Pancreas (tissue), 10 donors: ENCODE results near the gene ZYG11B. TPM values are rescaled to one million over a fixed set of nuclear protein-coding genes. Genes with fewer than 3 reads are reported as not detected.
A peak's percentile ranks its signal among the peaks of the same experiment; 100 is the strongest.
"Not testable (repeated sequence)": the region's sequence is repeated elsewhere in the genome, so short reads cannot be mapped to it uniquely, and the experiment has no call there.

ENCODE experiments used
- ATAC-seq, 4 donors: fragments of 200-7000 bp; cut with Tn5 transposase; one replicate each; pipeline versions ENCODE4 v1.8.0 to v1.9.1; 2020; ENCODE audit warnings: mild to moderate bottlenecking in 4 of 4, moderate library complexity in 4 of 4
- DNase-seq, 6 donors: peaks; one replicate each; pipeline ENCODE4 v3.0.0-alpha.2; 2020
- FAIRE-seq: peaks from 2 replicates; lab custom pipeline; 2012; peaks lifted over from hg19 to GRCh38; lab: Jason Lieb, UNC
- H3K27ac ChIP-seq, 4 donors: fragments of 200-600 bp; sonication (generic); 1 replicate in 3 of 4; 2 replicates in 1 of 4; pipeline versions ENCODE4 v1.5.0 to v1.8.0; 2020
- H3K27me3 ChIP-seq, 4 donors: fragments of 200-600 bp; one replicate each; pipeline ENCODE4 v1.8.0; 2021
- H3K36me3 ChIP-seq, 3 donors: fragments of 200-600 bp; sonication (generic) in 1 of 3; one replicate each; pipeline versions ENCODE4 v1.5.0 to v1.8.0; 2020 to 2021
- H3K4me1 ChIP-seq, 3 donors: fragments of 200-600 bp; one replicate each; pipeline ENCODE4 v1.8.0; 2021
- H3K4me3 ChIP-seq, 4 donors: fragments of 200-600 bp; sonication (generic) in 2 of 4; one replicate each; pipeline versions ENCODE4 v1.5.0 to v1.8.0; 2020 to 2021
- H3K9me3 ChIP-seq, 4 donors: fragments of 200-600 bp; one replicate each; pipeline ENCODE4 v1.8.0; 2021
- WGBS, 2 donors: extraction: QIAGEN DNeasy Blood & Tissue Kit; methylation state at CpG; one replicate each; pipeline ENCODE4 v1.1.7; 2013; 5-methylcytosine and 5-hydroxymethylcytosine counted together
- intact Hi-C, 3 donors: fragments of 100-400 bp; cut with DNase I; formaldehyde crosslinking; loops; one replicate each; pipeline versions ENCODE4 v1.11.1 to v1.14.2; 2022
- polyA plus RNA-seq, 2 donors: library from polyadenylated mRNA; stranded (reverse); fragments of 200-250 nt; gene quantifications; one replicate each; pipeline ENCODE4 v1.2.3, GENCODE V29; 2013
- total RNA-seq, 6 donors: library from RNA; stranded (reverse); fragmentation: NEBNext Ultra II Directional in 4 of 6; extraction: Animal tissue kit (Norgen Biotek cat#: 25700) in 4 of 6; gene quantifications; one replicate each; pipeline versions ENCODE4 v1.2.1 to v1.2.4, GENCODE V29; 2021 to 2023
- TF ChIP-seq, protein P1 (sequence below), 4 donors: fragments of 200-600 bp; sonication (generic) in 3 of 4; IDR thresholded peaks; one replicate each; pipeline versions ENCODE4 v1.5.0 to v1.8.0; 2021; ENCODE audit warnings: antibody characterized with exemption in 4 of 4
- donor health status: healthy with polysubstance abuse.
- donor health status: DM: no; HTN: no; CAD: no; lungs with moderate emphysema.
- donor health status: DM: no; HTN: no; CAD: no.
- donor health status: control.
- donor health status: control.
- donor health status: Bipolar disorder and iron deficiency.
- donor health status: DM: yes; HTN: yes; CAD: no.
- donor health status: DM: no; HTN: no; CAD: no.
- donor health status: DM: no; HTN: no; CAD: no.
- donor health status: DM: yes; HTN: yes; CAD: no.

Gene ZYG11B
- total and polyA plus RNA-seq, 8 donors = 3.2 to 12.9 (median 7.2) TPM

DNA sequence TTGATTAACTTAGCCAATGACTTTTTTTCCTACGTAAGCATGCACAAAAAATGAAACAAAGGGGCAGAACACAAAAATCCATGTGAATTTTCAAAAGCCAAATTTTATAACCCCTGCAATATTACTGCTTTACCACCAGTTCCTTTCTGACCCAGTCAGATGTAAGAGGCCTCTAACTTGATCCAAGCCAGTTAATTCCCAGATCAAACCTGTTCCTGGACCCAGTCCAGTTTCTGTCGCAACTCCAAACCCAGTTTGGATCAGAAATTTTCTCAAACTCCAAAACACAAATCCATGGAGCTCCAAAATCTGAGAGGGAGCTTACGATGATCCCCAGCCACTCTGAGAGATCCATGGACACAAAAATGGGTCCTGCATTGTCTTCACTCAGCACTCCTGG is 108.5 kb downstream of the ZYG11B start:
- intact Hi-C loops = no loop called here
- Histone ChIP-seq H3K27ac (no peak overlapping the region), H3K27me3 (no peaks in the 10 kb centered on the region), H3K36me3 (no peaks in the 10 kb centered on the region), H3K9me3 (no peaks in the 10 kb centered on the region), H3K4me3 (no peak overlapping the region), H3K4me1 (no peaks in the 10 kb centered on the region)
- ATAC-seq (no peak), FAIRE-seq (no peak), DNase-seq (no peak)
- WGBS, 2 donors = 75 to 83% methylated on average over 3 of the region's 3 CpGs
- TF ChIP-seq, protein P1, sequence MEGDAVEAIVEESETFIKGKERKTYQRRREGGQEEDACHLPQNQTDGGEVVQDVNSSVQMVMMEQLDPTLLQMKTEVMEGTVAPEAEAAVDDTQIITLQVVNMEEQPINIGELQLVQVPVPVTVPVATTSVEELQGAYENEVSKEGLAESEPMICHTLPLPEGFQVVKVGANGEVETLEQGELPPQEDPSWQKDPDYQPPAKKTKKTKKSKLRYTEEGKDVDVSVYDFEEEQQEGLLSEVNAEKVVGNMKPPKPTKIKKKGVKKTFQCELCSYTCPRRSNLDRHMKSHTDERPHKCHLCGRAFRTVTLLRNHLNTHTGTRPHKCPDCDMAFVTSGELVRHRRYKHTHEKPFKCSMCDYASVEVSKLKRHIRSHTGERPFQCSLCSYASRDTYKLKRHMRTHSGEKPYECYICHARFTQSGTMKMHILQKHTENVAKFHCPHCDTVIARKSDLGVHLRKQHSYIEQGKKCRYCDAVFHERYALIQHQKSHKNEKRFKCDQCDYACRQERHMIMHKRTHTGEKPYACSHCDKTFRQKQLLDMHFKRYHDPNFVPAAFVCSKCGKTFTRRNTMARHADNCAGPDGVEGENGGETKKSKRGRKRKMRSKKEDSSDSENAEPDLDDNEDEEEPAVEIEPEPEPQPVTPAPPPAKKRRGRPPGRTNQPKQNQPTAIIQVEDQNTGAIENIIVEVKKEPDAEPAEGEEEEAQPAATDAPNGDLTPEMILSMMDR (IDR thresholded peaks at IDR 0.05) = no peak

DNA sequence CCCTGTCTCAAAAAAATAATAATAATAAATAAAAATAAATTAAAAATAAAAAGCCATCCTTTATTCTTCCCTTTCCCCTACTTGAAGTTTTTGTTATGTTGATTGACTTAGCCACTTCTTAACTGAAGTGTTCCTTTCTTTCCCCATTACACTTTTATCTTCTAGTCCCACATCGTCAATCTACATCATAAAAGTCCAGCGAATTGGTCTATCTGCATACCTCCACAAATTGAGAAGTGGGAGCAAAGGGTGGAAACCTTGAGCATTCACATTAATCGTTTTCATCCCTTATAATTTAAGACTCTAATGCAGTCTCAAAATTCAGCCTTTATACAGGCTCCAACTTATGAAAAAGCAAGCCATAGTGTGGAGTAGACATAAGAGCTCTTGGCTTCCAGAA is 109.8 kb downstream of the ZYG11B start:
- DNase-seq = no peak
- no peaks in the 10 kb centered on the region for H3K9me3 ChIP-seq
- TF ChIP-seq, protein P1 (IDR thresholded peaks at IDR 0.05) = no peak
- intact Hi-C loops = no loop called here
- ATAC-seq = no peak
- no peak for FAIRE-seq
- H3K36me3 ChIP-seq = no peaks in the 10 kb centered on the region
- H3K4me1 ChIP-seq = no peaks in the 10 kb centered on the region
- H3K27ac ChIP-seq = no peak overlapping the region
- 46 to 53% methylated on average over 3 of the region's 3 CpGs for WGBS, 2 donors
- H3K27me3 ChIP-seq = no peaks in the 10 kb centered on the region
- no peak overlapping the region for H3K4me3 ChIP-seq

DNA sequence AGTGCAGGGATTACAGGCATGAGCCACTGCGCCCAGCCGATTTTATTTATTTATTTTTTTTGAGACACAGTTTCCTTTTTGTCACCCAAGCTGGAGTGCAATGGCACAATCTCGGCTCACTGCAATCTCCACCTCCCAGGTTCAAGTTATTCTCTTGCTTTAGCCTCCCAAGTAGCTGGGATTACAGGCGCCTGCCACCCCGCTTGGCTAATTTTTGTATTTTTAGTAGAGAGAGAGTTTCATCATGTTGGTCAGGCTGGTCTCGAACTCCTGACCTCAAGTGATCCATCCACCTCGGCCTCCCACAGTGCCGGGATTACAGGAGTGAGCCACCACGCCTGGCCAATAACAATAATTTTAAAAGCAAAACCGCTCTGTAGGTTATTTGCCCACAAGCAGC is 112.9 kb downstream of the ZYG11B start:
- H3K4me1 ChIP-seq, H3K9me3 ChIP-seq, ATAC-seq, FAIRE-seq, intact Hi-C loops, DNase-seq, H3K36me3 ChIP-seq, H3K4me3 ChIP-seq, H3K27ac ChIP-seq: not testable (repeated sequence)
- peaks cover 0 to 17% (median 0%) of the 10 kb centered on the region in 4 donors for H3K27me3 ChIP-seq
- WGBS, 2 donors = 89 to 91% methylated on average over 10 of the region's 10 CpGs

DNA sequence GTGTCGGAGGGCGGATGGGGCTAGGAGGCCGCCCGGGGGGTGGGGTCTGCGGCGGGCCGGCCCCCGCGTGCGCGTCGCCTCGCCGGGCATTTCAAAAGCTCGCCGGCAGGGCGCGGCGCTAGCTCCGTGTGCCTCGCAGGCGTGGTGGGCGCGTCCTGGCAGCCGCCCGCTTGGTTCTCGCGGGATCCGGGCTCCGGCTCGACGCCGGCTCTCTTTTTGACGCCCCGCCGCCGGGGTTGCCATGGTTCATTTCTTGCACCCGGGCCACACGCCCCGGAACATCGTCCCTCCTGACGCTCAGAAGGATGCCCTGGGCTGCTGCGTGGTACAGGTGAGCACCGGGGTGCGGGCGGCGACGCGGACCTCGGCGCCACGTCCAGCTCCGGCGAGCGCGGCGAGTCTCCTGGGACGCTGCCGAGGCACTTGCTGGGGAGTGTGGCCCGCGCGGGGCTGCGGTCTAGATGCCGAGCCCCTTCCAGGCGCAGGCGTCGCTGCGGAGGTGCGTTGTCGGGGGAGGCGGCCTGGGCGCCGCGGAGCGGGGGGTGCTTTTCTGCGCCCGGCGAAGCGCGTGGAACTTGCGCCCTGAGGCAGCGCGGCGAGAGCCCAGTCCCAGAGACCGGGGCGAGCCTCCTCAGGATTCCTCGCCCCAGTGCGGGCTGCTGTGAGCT is 116.5 kb downstream of the ZYG11B start, which contains the start of gene ZYG11A:
Gene ZYG11A (plus strand): TSS at position 118 of the 668 bp plus-strand sequence. CDS start 124 bp downstream, at position 242.
- 3 to 4% methylated on average over 79 to 88 of the region's 88 CpGs for WGBS, 2 donors
- H3K36me3 ChIP-seq = no peaks in the 10 kb centered on the region
- TF ChIP-seq, protein P1 (IDR thresholded peaks at IDR 0.05) = peak in 1 of 4 donors; percentile 15
- H3K27me3 ChIP-seq = peaks cover 0 to 20% (median 0%) of the 10 kb centered on the region in 4 donors
- intact Hi-C loops = no loop called here
- H3K4me1 ChIP-seq = peaks cover 0 to 2% (median 0%) of the 10 kb centered on the region in 3 donors
- FAIRE-seq = no peak
- peak; percentile 12 to 72 (median 40) for DNase-seq
- ATAC-seq = peak; percentile 86 to 97 (median 93)
- H3K9me3 ChIP-seq = no peaks in the 10 kb centered on the region
- H3K4me3 ChIP-seq = peak within 1 kb of the TSS; percentile 3 to 38 (median 26)
- no peak within 1 kb of the TSS for H3K27ac ChIP-seq

DNA sequence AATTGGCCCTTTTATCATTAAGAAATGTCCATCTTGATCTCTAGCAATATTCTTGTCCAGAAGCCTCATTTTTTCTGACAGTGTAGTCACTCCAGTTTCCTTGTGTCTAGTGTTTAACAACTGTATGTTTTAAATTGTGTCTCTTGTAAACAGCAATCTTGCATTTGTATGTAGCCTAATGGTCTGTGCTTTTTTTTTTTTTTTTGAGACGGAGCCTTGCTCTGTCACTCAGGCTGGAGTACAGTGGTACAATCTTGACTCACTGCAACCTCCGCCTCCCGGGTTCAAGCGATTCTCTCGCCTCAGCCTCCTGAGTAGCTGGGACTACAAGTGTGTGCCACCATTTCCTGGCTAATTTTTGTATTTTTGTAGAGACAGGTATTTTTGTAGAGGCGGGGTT is 118.9 kb downstream of the ZYG11B start:
- FAIRE-seq, H3K4me3 ChIP-seq, H3K27ac ChIP-seq, H3K4me1 ChIP-seq, DNase-seq, intact Hi-C loops, H3K36me3 ChIP-seq, H3K9me3 ChIP-seq, ATAC-seq: not testable (repeated sequence)
- WGBS, 2 donors = 67 to 89% methylated on average over 6 of the region's 6 CpGs
- H3K27me3 ChIP-seq = peaks cover 0 to 20% (median 0%) of the 10 kb centered on the region in 4 donors

DNA sequence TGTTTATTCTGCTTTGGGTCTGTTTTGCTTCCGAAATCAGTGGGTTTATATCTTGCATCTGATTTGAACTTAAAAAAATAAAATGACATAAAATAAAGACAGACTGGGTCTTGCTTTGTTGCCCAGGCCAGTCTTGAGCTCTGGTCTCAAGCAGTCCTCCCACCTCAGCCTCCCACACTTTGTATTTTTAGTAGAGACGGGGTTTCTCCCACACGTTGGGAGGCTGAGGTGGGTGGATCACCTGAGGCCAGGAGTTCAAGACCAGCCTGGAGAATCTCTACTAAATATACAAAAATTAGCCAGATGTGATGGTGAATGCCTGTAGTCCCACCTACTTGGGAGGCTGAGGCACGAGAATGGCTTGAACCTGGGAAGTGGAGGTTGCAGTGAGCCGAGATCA is 122.2 kb downstream of the ZYG11B start:
- DNase-seq (no peak), ATAC-seq (no peak), FAIRE-seq (no peak)
- Histone ChIP-seq H3K27ac (no peak overlapping the region), H3K9me3 (no peaks in the 10 kb centered on the region), H3K4me1 (no peaks in the 10 kb centered on the region), H3K4me3 (no peak overlapping the region), H3K27me3 (peaks cover 0 to 10% (median 0%) of the 10 kb centered on the region in 4 donors), H3K36me3 (no peaks in the 10 kb centered on the region)
- TF ChIP-seq, protein P1 (IDR thresholded peaks at IDR 0.05) = no peak
- 67 to 77% methylated on average over 5 of the region's 5 CpGs for WGBS, 2 donors
- intact Hi-C loops = no loop called here
